ENCODE measurements around the gene ACTG2.

ACTG2 gene

DNA sequence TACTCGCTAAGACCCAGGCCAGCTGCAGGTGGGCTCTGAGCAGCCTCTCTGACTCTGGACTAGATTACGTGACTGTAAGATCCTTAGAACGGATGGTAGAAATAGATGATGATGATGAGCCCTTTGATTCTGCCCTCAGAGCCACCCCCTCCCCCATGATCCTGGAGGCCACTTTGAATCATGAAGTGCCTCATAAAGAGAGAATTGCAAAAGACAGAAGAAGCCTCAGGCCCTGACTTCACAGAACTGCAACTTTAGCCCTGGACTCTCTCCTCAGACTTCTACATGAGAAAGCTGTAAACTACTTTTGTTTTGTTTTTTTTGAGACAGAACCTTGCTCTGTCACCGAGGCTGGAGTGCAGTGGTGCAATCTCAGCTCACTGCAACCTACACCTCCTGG is 76.5 kb downstream of the ACTG2 start:
- peak; percentile 52 for DNase-seq (ENCODE audit: low read depth)

Measured in EH (cell line).